Stimulated activated CD8-positive, alpha-beta memory T cell treated with anti-CD3 and anti-CD28 coated beads, Interleukin-15, amount 100 ng/mL, for 4 hours (primary cell): ENCODE data around the gene CD6.
A peak's percentile ranks its signal among the peaks of the same experiment; 100 is the strongest.

ENCODE experiments used
- DNase-seq, 2 donors: peaks; one replicate each; pipeline ENCODE4 v3.0.0-alpha.2; 2020; ENCODE audit warnings: low read depth in 2 of 2

Gene CD6

GRCh38 chr11:61010466-61011228, 39.2 kb downstream of the CD6 start:
- no peak for DNase-seq

- DNase-seq: no peak
Observed at GRCh38 chr11:61011229-61011870, 39.9 kb downstream of the CD6 start.

GRCh38 chr11:61011950-61012736, 40.7 kb downstream of the CD6 start:
- no peak for DNase-seq

GRCh38 chr11:61012737-61013215, 41.3 kb downstream of the CD6 start:
- DNase-seq: no peak

GRCh38 chr11:61018059-61018458, 46.6 kb downstream of the CD6 start:
- no peak for DNase-seq

- DNase-seq: no peak
Observed at GRCh38 chr11:61019037-61019831, 47.8 kb downstream of the CD6 start.

GRCh38 chr11:61019832-61020405, 48.4 kb downstream of the CD6 start:
- no peak for DNase-seq

- no peak for DNase-seq
Observed at GRCh38 chr11:61020551-61021235, 49.2 kb downstream of the CD6 start.

- peak; percentile 70 to 75 for DNase-seq
Observed at GRCh38 chr11:61021661-61022212, 50.3 kb downstream of the CD6 start.

- DNase-seq: no peak
Observed at GRCh38 chr11:61022311-61023085, 51.0 kb downstream of the CD6 start.

GRCh38 chr11:61023086-61023965, 51.8 kb downstream of the CD6 start:
- peak in 1 of 2 donors; percentile 51 for DNase-seq

- no peak for DNase-seq
Observed at GRCh38 chr11:61023966-61024295, 52.5 kb downstream of the CD6 start.

GRCh38 chr11:61024938-61025820, 53.7 kb downstream of the CD6 start:
- no peak for DNase-seq

- no peak for DNase-seq
Observed at GRCh38 chr11:61025821-61026120, 54.3 kb downstream of the CD6 start.

GRCh38 chr11:61026121-61027031, 54.9 kb downstream of the CD6 start:
- DNase-seq: no peak

GRCh38 chr11:61027141-61027840, 55.8 kb downstream of the CD6 start:
- no peak for DNase-seq
